Left hindlimb (tissue), 1 donor: ENCODE data around the gene TSPAN18.

Experiments used
- DNase-seq: peaks from one replicate; pipeline ENCODE4 v3.0.0-alpha.2; 2018

Gene TSPAN18

DNA sequence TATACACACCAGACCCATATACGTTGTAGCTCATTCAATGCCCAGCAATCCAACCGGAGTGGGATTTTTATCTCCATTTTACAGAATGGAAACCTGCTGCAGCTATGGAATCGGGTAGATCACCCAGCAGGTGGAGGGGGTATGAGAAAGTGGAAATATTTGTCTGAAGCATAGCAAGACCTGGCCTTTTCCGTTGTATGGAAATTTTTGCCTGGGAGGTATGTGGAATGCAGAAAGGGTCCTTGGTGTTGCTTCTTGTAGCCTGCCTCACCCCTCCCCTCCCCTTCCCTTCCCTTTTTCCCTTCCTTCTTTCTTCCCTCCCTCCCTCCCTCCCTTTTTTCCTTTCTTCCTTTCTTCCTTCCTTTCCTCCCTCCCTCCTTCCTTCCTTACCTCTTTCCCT is 15.2 kb downstream of the TSPAN18 start:
- DNase-seq: no peak

GRCh38 chr11:44742508-44743246 is 15.9 kb downstream of the TSPAN18 start:
- no peak for DNase-seq

- no peak for DNase-seq
These were observed 16.6 kb downstream of the TSPAN18 start for GRCh38 chr11:44743326-44743725.

DNA sequence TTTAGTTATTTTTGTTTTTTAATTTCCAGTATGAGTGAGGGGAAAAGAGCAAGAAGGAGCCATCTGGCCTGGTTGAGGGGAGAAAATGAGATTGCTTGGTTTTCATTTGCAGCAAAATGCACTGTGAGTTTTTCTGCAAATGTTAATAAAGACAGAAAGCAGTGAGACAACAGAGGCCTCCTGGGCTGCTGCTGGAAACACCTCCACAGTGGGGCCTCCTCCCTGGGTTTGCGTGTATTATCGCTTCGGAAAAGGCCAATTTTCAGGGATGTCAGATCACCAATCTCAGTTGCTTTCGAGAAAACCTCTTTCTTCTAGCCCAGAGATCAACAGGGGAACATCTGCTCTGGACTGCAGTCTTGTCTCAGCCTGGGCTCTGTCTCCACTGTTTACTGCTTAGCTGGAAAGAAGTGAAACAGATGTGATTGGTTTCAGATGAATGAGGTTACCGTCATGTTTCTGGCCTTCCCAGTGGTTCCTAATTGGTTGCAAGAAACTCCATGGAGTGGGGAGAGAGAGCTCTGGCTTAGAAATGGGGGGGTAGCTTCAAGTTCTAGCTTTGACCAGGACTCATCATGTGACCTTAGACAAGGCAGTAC is 17.3 kb downstream of the TSPAN18 start:
- no peak for DNase-seq

DNA sequence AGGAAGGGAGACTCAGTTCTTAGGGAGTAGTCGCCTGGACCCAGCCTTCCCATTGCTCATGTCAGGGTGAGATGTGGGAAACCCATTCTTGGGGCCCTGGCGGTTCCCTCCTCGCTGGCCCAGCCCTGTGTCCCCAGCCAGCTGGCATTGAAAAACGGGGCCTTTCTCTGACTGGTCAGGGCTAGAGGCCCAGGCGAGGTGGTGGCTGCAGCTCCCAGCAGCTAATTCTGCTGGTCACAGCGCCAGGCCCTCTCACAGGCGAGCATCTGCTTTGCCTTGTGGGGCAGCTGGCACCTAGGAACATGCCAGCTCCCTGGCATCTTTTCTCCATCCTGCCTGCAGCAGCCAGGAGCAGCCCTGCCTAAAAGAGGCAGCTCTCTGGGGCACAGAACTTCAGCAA is 20.1 kb downstream of the TSPAN18 start:
- DNase-seq: no peak

GRCh38 chr11:44747316-44747715 is 20.6 kb downstream of the TSPAN18 start:
- no peak for DNase-seq

DNA sequence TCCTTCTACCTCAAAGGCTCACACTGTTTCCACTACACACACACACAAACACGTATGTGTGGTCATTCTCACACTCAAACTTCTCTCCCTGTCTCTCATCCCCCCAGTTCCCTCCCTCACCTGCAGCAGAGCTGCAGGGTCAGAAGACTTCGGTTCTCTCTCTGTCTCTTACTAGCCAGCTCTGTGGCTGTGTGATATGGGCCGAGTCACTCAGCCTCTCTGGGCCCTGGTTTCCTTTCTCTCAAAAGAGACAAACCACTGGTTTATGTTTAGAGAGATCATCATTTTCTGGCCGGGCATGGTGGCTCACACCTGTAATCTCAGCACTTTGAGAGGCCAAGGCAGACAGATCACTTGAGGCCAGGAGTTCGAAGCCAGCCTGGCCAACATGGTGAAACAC is 21.1 kb downstream of the TSPAN18 start:
- no peak for DNase-seq

GRCh38 chr11:44748606-44749005 is 21.8 kb downstream of the TSPAN18 start:
- no peak for DNase-seq

GRCh38 chr11:44749189-44749588 is 22.4 kb downstream of the TSPAN18 start:
- DNase-seq: no peak

DNA sequence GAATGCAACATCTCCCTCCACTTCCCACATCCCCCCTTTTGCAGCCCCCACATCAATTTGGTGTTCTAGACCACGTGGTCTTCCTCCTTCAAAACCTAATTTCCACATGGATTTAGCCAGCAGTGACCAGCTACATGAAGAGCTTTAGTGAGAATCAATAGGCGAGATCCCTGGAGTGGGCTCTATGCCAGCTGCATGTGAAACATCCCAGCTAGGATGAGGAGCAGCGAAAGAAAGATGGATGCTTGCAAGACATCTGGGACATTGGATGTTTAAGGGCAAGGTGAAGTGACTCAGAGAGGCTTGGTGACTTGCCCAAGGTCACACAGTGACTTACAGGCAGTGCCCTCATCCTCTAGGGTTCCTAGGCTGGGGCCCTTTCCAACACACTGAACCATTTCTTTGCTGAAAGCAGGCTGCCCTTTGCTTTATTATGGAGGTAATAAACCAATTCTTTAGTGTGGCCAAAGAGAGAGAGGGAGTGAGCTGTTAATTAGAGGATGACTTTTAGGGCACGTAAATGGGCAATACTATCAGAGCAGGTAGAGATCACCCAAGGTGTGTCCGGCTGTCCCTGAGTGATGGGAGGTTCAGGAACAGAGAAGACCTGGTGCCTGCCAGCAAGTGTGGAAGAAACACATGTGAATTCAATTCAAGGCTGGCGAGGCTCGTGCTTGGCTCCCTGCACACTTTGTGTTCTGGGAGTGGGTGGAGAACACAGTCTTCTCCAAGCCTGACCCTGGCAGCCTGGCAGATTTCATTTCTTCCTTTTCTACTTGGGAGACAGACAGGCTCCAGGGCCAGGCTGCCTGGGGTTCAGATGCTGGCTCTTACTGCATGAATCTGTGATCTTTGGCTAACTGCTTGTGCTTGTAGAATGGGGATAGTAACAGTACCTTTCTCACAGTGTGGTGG is 24.0 kb downstream of the TSPAN18 start:
- DNase-seq: peak; percentile 69

GRCh38 chr11:44752300-44752699 is 25.5 kb downstream of the TSPAN18 start:
- DNase-seq: no peak

DNA sequence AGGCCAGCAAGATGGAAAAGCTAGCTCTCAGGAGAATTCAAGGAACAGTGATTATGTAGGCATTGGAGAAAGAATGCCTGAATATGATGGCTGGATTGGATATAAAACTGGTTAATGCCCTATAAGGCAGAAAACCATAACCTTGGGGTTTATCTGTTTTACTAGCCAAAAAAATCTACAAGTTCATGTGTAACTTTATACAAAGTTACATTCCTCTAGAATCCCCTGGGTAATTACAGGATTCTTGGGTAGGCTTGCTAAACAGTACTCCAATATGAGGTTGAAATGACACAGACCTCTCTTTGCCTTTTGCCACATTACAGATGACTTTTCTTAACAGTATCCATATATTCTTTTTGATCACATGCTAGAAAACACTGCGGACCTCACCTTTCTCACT is 26.0 kb downstream of the TSPAN18 start:
- no peak for DNase-seq

GRCh38 chr11:44753961-44754645 is 27.3 kb downstream of the TSPAN18 start:
- DNase-seq: no peak

DNA sequence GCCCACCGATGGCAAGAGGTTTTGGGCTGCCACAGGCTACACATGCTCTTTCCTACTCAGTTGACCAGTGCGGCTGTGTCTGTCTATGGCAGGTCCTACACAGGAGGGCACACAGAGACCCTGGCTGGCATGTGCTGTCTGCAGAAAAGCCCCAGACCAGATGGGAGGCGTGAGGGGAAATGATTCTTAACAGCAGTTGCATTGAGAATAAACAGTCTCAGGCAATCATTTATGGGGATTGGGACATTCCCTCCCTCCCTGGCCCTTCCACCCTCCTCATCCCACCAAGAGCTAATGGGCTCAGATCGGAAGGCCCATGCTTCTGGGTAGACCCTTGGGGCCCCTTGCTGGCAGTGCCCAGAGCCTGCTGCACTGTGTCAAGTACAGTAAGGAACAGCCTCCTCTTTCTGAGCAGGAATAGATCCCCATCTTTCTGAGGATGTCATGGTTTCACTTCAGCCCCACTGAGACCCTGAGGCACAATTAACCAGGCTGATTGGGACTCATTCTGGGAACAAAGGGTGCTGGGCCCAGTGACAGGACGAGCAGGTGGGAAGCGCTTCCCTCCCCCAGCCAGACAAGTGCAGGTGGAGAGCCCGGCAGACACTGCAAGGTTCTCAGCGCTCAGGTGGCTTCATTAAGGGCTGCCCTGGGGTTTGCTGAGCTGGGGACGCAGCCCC is 28.3 kb downstream of the TSPAN18 start:
- DNase-seq: no peak

DNA sequence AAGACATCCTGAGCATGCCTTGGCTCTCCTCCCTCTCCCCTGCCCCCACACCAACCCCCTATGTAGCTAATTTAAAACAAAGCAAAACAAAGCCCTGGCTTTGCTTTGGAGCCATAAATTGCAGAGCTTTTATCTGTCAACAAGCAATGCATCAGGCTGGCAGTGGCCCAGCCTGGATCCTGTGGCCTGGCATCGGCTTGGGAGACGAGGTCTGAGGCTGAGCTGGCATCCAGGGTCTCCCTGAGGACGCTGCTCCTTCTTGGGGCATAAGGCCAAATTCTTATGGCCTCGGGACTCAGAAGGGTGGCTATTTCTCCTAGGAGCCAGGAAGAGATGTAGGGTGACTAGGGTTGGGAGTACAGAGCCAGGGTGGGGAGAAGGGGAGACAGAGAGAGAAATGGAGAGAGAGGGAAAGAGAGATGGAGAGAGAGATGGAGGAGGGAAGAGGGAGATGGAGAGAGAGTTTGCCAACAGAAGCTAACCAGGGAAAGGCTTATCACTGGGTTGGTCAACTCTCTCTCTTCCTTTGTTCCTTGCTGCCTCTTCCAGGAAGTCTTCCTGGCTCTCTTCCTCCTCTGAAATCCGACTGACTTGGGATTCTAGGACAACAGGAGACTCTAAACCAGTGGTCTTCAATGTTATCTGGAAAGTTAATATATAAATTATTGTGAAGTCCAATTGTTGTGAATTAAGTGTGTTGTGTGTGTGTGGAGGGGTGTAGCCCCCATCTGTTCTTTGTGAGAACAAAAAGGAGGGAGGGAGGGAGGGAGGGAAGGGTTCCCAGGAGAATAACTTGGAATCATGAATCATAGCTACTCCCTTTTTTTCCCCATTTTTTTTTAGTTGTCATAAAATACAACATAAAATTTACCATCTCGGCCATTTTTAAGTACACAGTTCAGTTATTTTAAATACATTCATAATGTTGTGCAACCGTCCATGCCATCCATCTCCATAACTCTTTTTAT is 29.1 kb downstream of the TSPAN18 start:
- DNase-seq: no peak

DNA sequence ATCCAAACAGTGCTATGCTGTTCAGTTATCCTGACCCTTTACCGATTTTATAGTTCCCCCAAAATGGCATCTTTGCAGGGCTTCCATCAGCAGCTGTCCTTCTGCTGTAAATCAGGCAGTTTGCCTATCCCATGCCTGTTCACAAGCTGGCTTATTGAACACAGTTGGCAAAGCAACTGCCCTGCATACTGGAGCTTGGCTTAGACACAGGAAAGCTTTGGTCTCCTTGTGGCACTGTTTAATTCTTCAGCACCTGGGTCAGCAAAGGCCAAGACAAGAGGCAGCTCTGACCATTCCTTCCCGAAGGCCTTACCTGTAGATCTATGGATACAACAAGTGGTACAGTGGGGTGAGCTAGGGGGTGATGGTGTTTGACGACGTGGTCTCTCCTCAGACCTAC is 32.2 kb downstream of the TSPAN18 start:
- DNase-seq: no peak

DNA sequence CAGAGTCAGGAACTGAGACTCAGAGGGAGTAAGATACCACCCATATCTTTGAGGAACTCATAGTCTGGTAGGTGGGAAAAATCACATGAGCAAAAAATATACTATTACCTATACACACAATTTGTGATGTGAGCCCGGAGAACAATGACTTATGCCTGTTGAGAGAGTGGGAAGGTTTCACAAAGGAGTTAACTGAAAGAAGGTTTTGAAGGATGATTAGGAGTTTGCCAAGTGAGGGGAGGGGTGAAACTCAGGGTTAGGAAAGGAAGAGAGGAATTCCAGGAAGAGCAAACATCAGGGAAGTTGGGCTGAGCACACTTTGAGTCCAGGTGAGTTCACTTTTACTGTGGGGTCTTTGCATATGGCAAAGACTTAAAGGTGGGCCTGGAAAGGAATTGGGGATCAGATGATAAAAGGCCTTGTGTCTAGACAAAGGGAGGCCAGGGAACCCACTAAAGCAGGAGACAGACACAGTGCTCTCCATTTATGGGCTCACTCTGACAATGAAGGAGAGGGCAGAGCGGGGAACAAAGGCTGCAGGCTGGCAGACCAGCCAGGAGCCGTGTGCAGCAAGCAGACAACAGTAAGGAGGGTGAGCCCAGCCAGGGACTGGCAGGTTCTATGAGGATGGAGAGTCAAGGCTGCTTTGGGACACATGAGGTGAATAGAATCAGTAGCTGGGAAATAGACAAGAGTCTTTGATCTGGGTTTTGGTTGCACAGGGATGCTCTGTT is 33.1 kb downstream of the TSPAN18 start:
- DNase-seq: no peak

- DNase-seq: no peak
These were observed 33.7 kb downstream of the TSPAN18 start for GRCh38 chr11:44760477-44760872.

DNA sequence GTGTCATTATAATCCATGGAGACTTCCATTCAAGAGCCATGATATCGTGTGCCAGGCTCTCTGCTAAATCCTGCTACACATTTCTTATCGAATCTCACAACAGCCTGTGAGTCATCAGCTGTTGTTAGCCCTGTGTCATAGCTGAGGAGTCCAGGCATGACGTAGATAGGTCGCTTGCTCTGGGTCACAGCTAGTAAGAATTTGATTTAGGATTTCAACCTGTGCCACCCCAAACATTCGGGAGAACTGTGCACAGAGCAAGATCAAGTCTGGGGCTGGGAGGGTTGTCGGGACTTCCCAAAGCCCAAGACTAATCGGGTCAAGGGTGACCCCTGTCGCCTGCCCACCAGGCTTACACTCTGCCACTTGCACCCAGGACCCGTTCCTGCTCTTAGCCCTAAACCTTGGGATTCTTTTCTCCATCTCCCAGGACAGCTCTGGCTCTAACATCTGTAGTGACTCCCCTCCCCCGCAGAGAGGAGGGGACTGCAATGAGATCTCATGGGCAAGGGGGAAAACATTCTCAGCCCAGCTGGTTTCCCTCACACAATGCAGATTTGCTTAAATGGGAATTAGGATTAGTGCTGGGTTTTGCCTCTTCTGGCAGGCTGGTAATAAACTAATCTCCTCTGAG is 34.3 kb downstream of the TSPAN18 start:
- no peak for DNase-seq

GRCh38 chr11:44761551-44761961 is 34.8 kb downstream of the TSPAN18 start:
- no peak for DNase-seq
